ENCODE measurements around the gene PVALEF. TPM values are rescaled to one million over a fixed set of nuclear protein-coding genes. Genes with fewer than 3 reads are reported as not detected.

PVALEF gene
- total RNA-seq, 1 donor: not detected

- no peak overlapping the region for H2AFZ ChIP-seq (ENCODE audit: low read length)
- no peaks in the 10 kb centered on the region for H3K36me3 ChIP-seq (ENCODE audit: insufficient read depth, low read length)
- H3K9me3 ChIP-seq (ENCODE audit: low read depth, low read length): peaks cover 2% of the 10 kb centered on the region
- H3K27ac ChIP-seq (ENCODE audit: low read depth, low read length): no peak overlapping the region
- H3K27me3 ChIP-seq (ENCODE audit: insufficient read depth, low read length): no peaks in the 10 kb centered on the region
- no peak for DNase-seq (ENCODE audit: insufficient read length, low spot score, missing footprints)
- H3K79me2 ChIP-seq (ENCODE audit: insufficient read depth, low read length): no peaks in the 10 kb centered on the region
- H3K4me2 ChIP-seq (ENCODE audit: insufficient read depth, low read length): no peak overlapping the region
- no peak for TF ChIP-seq CTCF (IDR thresholded peaks at IDR 0.05; ENCODE audit: extremely low read depth, low read depth, low read length)
- no peaks in the 10 kb centered on the region for H3K4me1 ChIP-seq (ENCODE audit: insufficient read depth, low read length)
- H3K4me3 ChIP-seq (ENCODE audit: insufficient read depth, low read length): no peak overlapping the region
- H4K20me1 ChIP-seq (ENCODE audit: insufficient read depth, low read length): no peaks in the 10 kb centered on the region
These were observed 11.4 kb downstream of the PVALEF start for GRCh38 chr17:81176666-81177065.

DNA sequence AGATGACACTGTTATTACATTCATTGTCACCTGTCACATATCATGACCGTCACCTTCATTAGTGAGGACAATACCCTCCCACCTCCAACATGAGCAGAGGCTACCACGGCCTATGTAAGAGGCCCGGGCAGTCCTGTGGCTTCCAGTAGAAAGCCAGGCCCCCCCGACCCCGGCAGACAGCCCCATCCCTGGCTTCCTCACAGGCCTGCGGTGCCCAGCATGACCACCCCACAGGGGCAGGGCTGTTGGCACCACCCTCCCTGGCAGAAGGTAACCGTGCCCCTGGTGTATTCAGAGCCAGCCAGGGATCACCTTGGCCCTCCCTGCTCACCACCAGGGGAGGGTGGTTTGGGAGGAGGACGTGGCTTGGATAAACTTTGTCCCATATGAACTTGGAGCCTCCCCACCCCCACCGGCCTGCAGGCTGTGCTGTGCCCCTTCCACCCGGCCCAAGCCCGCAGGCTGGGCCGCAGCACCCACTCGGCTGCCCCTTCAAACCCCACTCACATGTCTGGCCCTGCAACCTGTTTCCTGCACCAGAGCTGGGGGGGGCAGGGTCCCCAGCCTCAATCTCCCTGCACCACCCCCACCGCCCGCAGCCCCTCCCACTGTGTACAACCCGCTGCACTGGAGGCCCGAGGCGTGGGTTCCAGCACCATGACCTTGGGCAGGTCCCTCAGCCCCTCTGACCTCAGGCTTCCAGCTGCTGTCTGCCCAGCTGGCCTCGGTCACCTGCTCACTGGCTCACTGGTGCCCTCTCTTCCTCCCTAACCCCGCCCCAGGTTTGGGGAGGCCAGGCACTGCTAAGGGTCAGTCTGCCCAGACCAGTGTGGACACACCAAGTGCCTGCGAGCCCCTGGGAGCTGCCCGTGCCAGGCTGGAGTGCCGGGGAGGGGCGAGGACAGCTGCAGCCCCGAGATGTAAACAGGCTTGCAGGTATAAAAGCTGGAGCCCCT lies 13.1 kb downstream of the PVALEF start:
- no peaks in the 10 kb centered on the region for H4K20me1 ChIP-seq (ENCODE audit: insufficient read depth, low read length)
- no peaks in the 10 kb centered on the region for H3K36me3 ChIP-seq (ENCODE audit: insufficient read depth, low read length)
- H3K27me3 ChIP-seq (ENCODE audit: insufficient read depth, low read length): no peaks in the 10 kb centered on the region
- no peak overlapping the region for H3K27ac ChIP-seq (ENCODE audit: low read depth, low read length)
- peaks cover 2% of the 10 kb centered on the region for H3K9me3 ChIP-seq (ENCODE audit: low read depth, low read length)
- no peak for DNase-seq (ENCODE audit: insufficient read length, low spot score, missing footprints)
- no peaks in the 10 kb centered on the region for H3K79me2 ChIP-seq (ENCODE audit: insufficient read depth, low read length)
- H3K4me3 ChIP-seq (ENCODE audit: insufficient read depth, low read length): no peak overlapping the region
- no peak overlapping the region for H3K4me2 ChIP-seq (ENCODE audit: insufficient read depth, low read length)
- TF ChIP-seq CTCF (IDR thresholded peaks at IDR 0.05; ENCODE audit: extremely low read depth, low read depth, low read length): no peak
- H2AFZ ChIP-seq (ENCODE audit: low read length): no peak overlapping the region
- no peaks in the 10 kb centered on the region for H3K4me1 ChIP-seq (ENCODE audit: insufficient read depth, low read length)

DNA sequence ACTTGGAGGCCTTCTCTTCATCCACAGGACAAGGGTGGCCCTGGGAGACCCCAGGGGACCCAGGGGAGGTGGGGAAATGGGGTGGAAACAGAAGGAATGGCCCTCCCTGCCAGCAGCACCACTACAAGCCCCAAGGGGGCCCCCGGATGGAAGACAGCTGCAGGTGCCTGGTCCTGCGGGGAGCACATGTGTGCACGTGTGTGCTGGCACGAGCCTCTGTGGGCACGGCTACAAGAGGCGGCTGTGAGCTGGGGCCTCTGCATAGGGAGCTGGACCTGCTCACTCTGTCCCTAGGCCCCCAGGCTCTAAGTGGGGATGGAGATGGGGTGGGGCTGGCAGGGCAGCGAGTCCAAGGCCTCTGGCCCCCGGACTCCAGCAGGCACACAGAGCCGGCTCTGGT lies 13.9 kb downstream of the PVALEF start:
- no peaks in the 10 kb centered on the region for H4K20me1 ChIP-seq (ENCODE audit: insufficient read depth, low read length)
- H3K27me3 ChIP-seq (ENCODE audit: insufficient read depth, low read length): no peaks in the 10 kb centered on the region
- H2AFZ ChIP-seq (ENCODE audit: low read length): no peak overlapping the region
- H3K4me2 ChIP-seq (ENCODE audit: insufficient read depth, low read length): no peak overlapping the region
- no peaks in the 10 kb centered on the region for H3K79me2 ChIP-seq (ENCODE audit: insufficient read depth, low read length)
- no peaks in the 10 kb centered on the region for H3K4me1 ChIP-seq (ENCODE audit: insufficient read depth, low read length)
- no peak overlapping the region for H3K27ac ChIP-seq (ENCODE audit: low read depth, low read length)
- no peak for TF ChIP-seq CTCF (IDR thresholded peaks at IDR 0.05; ENCODE audit: extremely low read depth, low read depth, low read length)
- no peak for DNase-seq (ENCODE audit: insufficient read length, low spot score, missing footprints)
- H3K36me3 ChIP-seq (ENCODE audit: insufficient read depth, low read length): no peaks in the 10 kb centered on the region
- H3K9me3 ChIP-seq (ENCODE audit: low read depth, low read length): peaks cover 2% of the 10 kb centered on the region
- no peak overlapping the region for H3K4me3 ChIP-seq (ENCODE audit: insufficient read depth, low read length)

DNA sequence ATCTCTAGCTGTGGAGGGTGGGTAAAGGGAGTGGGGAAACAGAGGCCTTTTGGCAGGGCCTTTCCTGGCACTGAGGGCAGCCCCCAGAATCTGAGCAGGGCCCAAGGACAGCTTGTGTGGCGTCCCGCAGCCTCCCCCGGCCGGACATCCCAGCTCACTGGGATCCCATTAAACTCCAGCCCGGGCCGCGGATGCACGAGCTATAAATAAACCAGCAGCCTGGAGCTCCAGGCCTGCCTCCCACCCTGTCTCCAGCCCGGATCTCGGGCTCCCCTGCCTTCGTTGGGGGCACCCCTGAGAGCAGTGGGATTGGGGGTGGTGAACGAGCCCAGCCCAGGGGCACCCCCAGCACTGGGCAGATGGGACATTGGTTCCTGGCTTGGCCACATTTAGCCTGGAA lies 14.6 kb downstream of the PVALEF start:
- H3K4me3 ChIP-seq (ENCODE audit: insufficient read depth, low read length): no peak overlapping the region
- H4K20me1 ChIP-seq (ENCODE audit: insufficient read depth, low read length): no peaks in the 10 kb centered on the region
- no peak overlapping the region for H3K4me2 ChIP-seq (ENCODE audit: insufficient read depth, low read length)
- no peak for DNase-seq (ENCODE audit: insufficient read length, low spot score, missing footprints)
- H2AFZ ChIP-seq (ENCODE audit: low read length): no peak overlapping the region
- peaks cover 6% of the 10 kb centered on the region for H3K27me3 ChIP-seq (ENCODE audit: insufficient read depth, low read length)
- H3K27ac ChIP-seq (ENCODE audit: low read depth, low read length): no peak overlapping the region
- TF ChIP-seq CTCF (IDR thresholded peaks at IDR 0.05; ENCODE audit: extremely low read depth, low read depth, low read length): no peak
- H3K36me3 ChIP-seq (ENCODE audit: insufficient read depth, low read length): no peaks in the 10 kb centered on the region
- H3K79me2 ChIP-seq (ENCODE audit: insufficient read depth, low read length): no peaks in the 10 kb centered on the region
- H3K4me1 ChIP-seq (ENCODE audit: insufficient read depth, low read length): no peaks in the 10 kb centered on the region
- peaks cover 2% of the 10 kb centered on the region for H3K9me3 ChIP-seq (ENCODE audit: low read depth, low read length)
